ENCODE measurements around the gene AFF3. TPM values are rescaled to one million over a fixed set of nuclear protein-coding genes. Genes with fewer than 3 reads are reported as not detected.

The AFF3 gene
- total RNA-seq, 1 experiment from 2014 or later: not detected

DNA sequence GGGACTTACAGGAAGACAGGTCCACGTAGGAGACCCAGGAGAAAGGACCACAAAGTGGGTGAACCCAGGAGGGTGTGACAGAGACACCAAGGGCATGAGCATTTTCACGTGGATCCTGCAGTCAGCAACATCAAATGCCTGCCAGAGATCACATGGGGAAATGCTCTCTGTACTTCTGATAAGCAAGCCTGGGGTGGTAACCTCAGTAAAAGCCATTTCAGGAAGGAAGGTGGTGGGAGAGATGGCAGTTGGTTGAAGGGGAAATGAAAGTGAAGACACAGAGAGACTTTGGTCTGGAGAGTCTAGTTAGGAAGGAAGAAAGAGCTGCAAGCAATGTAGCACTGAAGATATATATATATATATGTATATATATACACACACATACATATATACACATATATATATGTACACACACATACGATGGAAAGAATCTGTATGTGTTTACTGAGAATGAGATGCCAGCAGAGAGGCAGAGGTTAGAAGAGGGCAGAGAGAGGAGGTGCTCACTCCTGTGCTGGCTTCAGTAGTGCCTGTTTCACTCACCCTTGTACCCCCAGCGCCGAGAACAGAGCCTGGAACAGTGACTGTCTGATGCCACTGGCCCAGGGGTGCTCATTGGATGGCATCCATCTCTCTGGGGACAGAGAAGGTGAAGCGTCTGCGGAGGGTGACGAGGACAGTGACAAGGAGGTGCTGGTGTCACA, 314.9 kb downstream of the AFF3 start:
- Histone ChIP-seq H3K4me1 (ENCODE audit: insufficient read depth, low read length, poor library complexity, severe bottlenecking) (no peaks in the 10 kb centered on the region), H3K27ac (ENCODE audit: low read depth, low read length, poor library complexity, severe bottlenecking) (no peak overlapping the region), H3K36me3 (ENCODE audit: insufficient read depth, low read length, poor library complexity, severe bottlenecking) (no peaks in the 10 kb centered on the region), H3K27me3 (replicated peaks; ENCODE audit: insufficient read depth, low read depth, low read length, poor library complexity) (peaks cover 15% of the 10 kb centered on the region), H3K4me3 (ENCODE audit: low read depth, low read length, poor library complexity, severe bottlenecking) (no peak overlapping the region), H3K9me3 (ENCODE audit: low read depth, low read length, poor library complexity, severe bottlenecking) (no peaks in the 10 kb centered on the region)
- BruUV-seq (replicated peaks): no TSS peak
- POLR2A ChIA-PET (ENCODE audit: low non-redundant PET): no interaction called here
- CTCF ChIA-PET: no interaction called here
- TF ChIP-seq EZH2 (IDR thresholded peaks at IDR 0.05; ENCODE audit: borderline replicate concordance, low read depth, low read length, poor library complexity, severe bottlenecking): no peak
- TF ChIP-seq, protein P1, sequence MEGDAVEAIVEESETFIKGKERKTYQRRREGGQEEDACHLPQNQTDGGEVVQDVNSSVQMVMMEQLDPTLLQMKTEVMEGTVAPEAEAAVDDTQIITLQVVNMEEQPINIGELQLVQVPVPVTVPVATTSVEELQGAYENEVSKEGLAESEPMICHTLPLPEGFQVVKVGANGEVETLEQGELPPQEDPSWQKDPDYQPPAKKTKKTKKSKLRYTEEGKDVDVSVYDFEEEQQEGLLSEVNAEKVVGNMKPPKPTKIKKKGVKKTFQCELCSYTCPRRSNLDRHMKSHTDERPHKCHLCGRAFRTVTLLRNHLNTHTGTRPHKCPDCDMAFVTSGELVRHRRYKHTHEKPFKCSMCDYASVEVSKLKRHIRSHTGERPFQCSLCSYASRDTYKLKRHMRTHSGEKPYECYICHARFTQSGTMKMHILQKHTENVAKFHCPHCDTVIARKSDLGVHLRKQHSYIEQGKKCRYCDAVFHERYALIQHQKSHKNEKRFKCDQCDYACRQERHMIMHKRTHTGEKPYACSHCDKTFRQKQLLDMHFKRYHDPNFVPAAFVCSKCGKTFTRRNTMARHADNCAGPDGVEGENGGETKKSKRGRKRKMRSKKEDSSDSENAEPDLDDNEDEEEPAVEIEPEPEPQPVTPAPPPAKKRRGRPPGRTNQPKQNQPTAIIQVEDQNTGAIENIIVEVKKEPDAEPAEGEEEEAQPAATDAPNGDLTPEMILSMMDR (conservative IDR thresholded peaks at IDR 0.05; ENCODE audit: low read depth, low read length): no peak
- intact Hi-C loops (cut with micrococcal nuclease; ENCODE audit: unreplicated experiment): no loop called here
- no peak for DNase-seq (ENCODE audit: low spot score)

DNA sequence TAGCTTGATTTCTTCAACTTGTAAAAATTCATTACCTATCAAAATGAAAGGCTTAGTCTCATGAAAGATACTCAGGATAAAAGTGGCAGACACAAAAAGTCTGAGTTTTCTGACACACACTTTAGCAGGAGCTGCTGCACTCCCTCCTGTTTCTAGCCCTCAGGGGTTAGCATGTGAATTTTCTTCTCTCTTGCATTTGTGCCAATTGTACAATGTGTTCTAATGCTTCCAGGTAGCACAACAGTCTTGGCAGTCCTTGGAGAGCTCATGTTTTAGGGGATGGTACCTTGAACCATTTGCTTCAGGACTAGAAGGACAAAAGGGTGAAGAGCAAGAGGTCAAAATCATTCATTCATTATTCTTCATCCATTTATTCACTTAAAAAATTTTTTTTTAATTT, 316.8 kb downstream of the AFF3 start:
- TF ChIP-seq, protein P1 (conservative IDR thresholded peaks at IDR 0.05; ENCODE audit: low read depth, low read length): no peak
- TF ChIP-seq EZH2 (IDR thresholded peaks at IDR 0.05; ENCODE audit: borderline replicate concordance, low read depth, low read length, poor library complexity, severe bottlenecking): no peak
- no peaks in the 10 kb centered on the region for H3K9me3 ChIP-seq (ENCODE audit: low read depth, low read length, poor library complexity, severe bottlenecking)
- POLR2A ChIA-PET (ENCODE audit: low non-redundant PET): no interaction called here
- H3K4me1 ChIP-seq (ENCODE audit: insufficient read depth, low read length, poor library complexity, severe bottlenecking): no peaks in the 10 kb centered on the region
- no peak overlapping the region for H3K4me3 ChIP-seq (ENCODE audit: low read depth, low read length, poor library complexity, severe bottlenecking)
- no peak for DNase-seq (ENCODE audit: low spot score)
- intact Hi-C loops (cut with micrococcal nuclease; ENCODE audit: unreplicated experiment): no loop called here
- H3K27ac ChIP-seq (ENCODE audit: low read depth, low read length, poor library complexity, severe bottlenecking): no peak overlapping the region
- no peaks in the 10 kb centered on the region for H3K36me3 ChIP-seq (ENCODE audit: insufficient read depth, low read length, poor library complexity, severe bottlenecking)
- peaks cover 13% of the 10 kb centered on the region for H3K27me3 ChIP-seq (replicated peaks; ENCODE audit: insufficient read depth, low read depth, low read length, poor library complexity)
- CTCF ChIA-PET: no interaction called here
- BruUV-seq (replicated peaks): no TSS peak

DNA sequence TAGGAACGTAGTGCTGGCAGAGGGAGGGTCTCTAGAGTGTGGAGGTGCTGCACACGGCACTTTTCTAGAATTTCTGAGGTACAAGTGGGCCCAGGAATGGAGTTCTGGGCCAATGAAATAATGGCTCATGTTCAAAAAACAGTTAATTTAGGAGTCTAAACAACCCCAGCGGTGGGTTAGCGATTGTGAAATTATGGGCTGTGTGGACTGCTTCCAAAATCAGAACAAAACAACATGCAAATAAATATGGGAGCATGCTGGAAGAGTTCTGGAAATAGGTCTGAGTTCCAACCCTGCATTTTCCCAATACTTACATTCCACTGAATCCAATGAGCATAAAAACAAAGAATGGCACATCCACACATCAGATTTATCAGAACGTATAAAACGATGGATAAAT, 317.6 kb downstream of the AFF3 start:
- TF ChIP-seq, protein P1 (conservative IDR thresholded peaks at IDR 0.05; ENCODE audit: low read depth, low read length): no peak
- TF ChIP-seq EZH2 (IDR thresholded peaks at IDR 0.05; ENCODE audit: borderline replicate concordance, low read depth, low read length, poor library complexity, severe bottlenecking): no peak
- intact Hi-C loops (cut with micrococcal nuclease; ENCODE audit: unreplicated experiment): no loop called here
- BruUV-seq (replicated peaks): no TSS peak
- Histone ChIP-seq H3K4me1 (ENCODE audit: insufficient read depth, low read length, poor library complexity, severe bottlenecking) (no peaks in the 10 kb centered on the region), H3K36me3 (ENCODE audit: insufficient read depth, low read length, poor library complexity, severe bottlenecking) (no peaks in the 10 kb centered on the region), H3K9me3 (ENCODE audit: low read depth, low read length, poor library complexity, severe bottlenecking) (no peaks in the 10 kb centered on the region), H3K27ac (ENCODE audit: low read depth, low read length, poor library complexity, severe bottlenecking) (no peak overlapping the region), H3K4me3 (ENCODE audit: low read depth, low read length, poor library complexity, severe bottlenecking) (no peak overlapping the region), H3K27me3 (replicated peaks; ENCODE audit: insufficient read depth, low read depth, low read length, poor library complexity) (peaks cover 16% of the 10 kb centered on the region)
- ChIA-PET CTCF (no interaction called here), POLR2A (ENCODE audit: low non-redundant PET) (no interaction called here)
- no peak for DNase-seq (ENCODE audit: low spot score)

Measured in A673 (cell line).